ENCODE measurements around the gene CMTM1.
"Not testable (repeated sequence)": the region's sequence is repeated elsewhere in the genome, so short reads cannot be mapped to it uniquely, and the experiment has no call there.

The CMTM1 gene

GRCh38 chr16:66614161-66614802 is 48.0 kb downstream of the CMTM1 start:
- peak; percentile 66 for DNase-seq (ENCODE audit: low read depth, low spot score)

DNA sequence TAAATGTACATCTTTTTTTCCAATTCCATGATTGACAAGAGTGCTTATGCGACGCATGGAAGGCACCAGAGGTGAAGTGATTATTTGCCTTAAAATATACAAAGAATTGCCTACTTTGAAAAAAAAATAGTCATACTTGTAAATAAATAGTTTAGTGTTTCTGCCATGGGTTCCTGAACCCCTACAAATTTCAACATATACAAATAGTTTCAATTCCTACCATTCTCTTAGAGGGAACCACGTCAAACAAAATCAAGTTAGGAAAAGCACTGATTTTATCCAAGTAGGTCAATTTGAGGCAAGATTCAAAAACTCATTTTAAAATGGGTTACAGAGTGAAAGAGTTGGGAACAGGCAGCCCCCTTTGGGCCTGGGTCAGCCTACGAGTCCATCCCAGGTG is 49.9 kb downstream of the CMTM1 start:
- DNase-seq (ENCODE audit: low read depth, low spot score) = no peak

- no peak for DNase-seq (ENCODE audit: low read depth, low spot score)
These were observed 50.4 kb downstream of the CMTM1 start for GRCh38 chr16:66616592-66616991.

DNA sequence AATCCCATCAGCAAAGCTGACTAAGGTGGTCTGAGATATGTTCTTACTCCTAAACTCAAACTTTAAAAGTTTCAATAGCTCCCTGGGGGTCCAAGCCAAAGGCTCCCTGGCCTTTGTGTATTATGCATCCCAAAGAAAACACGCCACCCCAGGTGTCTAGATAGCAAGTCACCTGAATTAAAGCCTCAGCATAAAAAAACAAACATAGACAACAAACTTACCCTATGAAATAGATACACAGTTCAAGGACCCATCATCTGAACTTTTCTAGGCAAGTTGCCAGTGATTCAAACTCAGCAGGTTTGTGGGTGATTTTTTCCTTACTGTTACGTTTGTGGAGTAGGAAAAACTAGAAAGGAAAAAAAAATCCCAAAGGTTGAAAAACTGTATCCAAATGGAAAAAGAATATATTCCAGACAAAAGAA is 50.8 kb downstream of the CMTM1 start:
- no peak for DNase-seq (ENCODE audit: low read depth, low spot score)

- DNase-seq (ENCODE audit: low read depth, low spot score) = peak; percentile 56
These were observed 51.5 kb downstream of the CMTM1 start for GRCh38 chr16:66617728-66618127.

- no peak for DNase-seq (ENCODE audit: low read depth, low spot score)
These were observed 52.5 kb downstream of the CMTM1 start for GRCh38 chr16:66618588-66619375.

GRCh38 chr16:66619534-66620428 is 53.5 kb downstream of the CMTM1 start:
- DNase-seq (ENCODE audit: low read depth, low spot score) = peak; percentile 56

- no peak for DNase-seq (ENCODE audit: low read depth, low spot score)
These were observed 54.2 kb downstream of the CMTM1 start for GRCh38 chr16:66620429-66620795.

DNA sequence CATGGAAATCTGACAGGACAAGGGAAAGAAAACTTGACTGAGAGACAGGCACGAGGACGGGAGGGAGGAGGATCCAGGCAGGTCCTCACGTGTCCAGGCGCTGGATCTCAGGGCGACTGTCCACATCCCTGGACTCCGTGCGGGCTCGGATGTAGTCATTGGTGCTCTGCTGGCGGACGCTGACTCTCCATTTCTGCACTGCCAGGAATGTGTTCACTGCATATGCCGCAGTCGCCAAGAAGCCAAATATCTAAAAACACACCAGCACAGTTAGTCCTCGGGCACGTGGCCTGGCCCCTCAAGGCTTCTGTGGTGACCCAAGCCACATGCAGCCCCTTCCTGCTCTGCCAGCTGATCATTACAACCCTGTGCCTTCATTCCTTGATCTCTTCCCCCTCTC is 55.7 kb downstream of the CMTM1 start:
- no peak for DNase-seq (ENCODE audit: low read depth, low spot score)

GRCh38 chr16:66622863-66623262 is 56.6 kb downstream of the CMTM1 start:
- DNase-seq (ENCODE audit: low read depth, low spot score) = no peak

DNA sequence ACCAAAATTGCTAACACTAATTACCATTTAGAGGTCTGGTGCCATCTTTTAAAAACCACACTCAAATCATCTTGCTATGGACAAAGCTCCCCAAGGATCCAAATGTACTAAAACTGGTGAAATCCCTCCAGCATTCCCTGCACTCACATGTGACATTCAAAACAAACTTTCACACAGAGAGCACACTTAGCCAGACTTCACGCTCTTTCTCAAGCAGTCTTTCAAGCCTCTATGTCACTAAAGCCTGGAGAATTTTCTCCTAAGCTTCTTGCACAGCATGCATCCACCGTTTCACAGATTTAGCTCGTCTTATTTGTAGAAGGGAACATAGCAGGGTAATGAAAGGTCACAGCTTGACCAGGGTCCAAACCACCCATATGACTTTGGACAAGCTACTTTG is 57.5 kb downstream of the CMTM1 start:
- DNase-seq (ENCODE audit: low read depth, low spot score) = no peak

DNA sequence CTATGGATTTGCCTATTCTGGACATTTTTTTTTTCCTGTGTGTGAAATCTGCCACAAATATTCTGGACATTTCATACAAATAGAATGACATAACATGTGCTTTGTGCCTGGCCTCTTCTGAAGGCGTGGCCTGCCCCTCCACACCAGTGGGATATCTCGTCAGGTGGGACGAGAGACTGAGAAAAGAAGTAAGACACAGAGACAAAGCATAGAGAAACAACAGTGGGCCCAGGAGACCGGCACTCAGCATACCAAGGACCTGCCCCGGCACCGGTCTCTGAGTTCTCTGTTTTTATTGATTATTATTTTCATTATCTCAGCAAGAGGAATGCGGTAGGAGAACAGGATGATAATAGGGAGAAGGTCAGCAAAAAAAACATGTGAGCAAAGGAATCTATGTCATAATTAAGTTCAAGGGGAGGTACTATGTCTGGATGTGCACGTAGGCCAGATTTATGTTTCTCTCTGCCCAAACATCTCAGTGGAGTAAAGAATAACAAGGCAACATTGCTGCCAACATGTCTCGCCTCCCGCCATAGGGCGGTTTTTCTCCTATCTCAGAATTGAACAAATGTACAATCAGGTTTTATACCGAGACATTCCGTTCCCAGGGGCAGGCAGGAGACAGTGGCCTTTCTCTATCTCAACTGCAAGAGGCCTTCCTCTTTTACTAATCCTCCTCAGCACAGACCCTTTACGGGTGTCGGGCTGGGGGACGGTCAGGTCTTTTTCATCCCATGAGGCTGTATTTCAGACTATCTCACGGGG is 61.6 kb downstream of the CMTM1 start:
- DNase-seq (ENCODE audit: low read depth, low spot score) = not testable (repeated sequence)

Data from ELF-1 (cell line).